H1 (cell line): ENCODE measurements around the gene GDAP1L1. TPM values are rescaled to one million over a fixed set of nuclear protein-coding genes. Genes with fewer than 3 reads are reported as not detected.

Source experiments
- ATF3 ChIP-seq: IDR thresholded peaks from 2 replicates; pipeline ENCODE4 v1.6.1; 2011; ENCODE audit warnings: low read depth, mild to moderate bottlenecking, low read length; ENCODE audit not compliant: insufficient read depth
- CHD7 ChIP-seq: fragments of 300-600 bp; sonication (generic); IDR thresholded peaks from 2 replicates; pipeline ENCODE4 v1.7.1; 2012; ENCODE audit warnings: low read length, moderate library complexity, mild to moderate bottlenecking, inconsistent platforms; ENCODE audit not compliant: insufficient replicate concordance
- FOSL1 ChIP-seq: IDR thresholded peaks from 2 replicates; pipeline ENCODE4 v1.6.1; 2011; ENCODE audit warnings: mild to moderate bottlenecking, low read depth, low read length, moderate library complexity; ENCODE audit not compliant: insufficient read depth
- HDAC6 ChIP-seq: IDR thresholded peaks from one replicate; pipeline ENCODE4 v1.7.1; 2012; ENCODE audit warnings: low read depth, mild to moderate bottlenecking, inconsistent platforms, low read length, moderate library complexity
- JUND ChIP-seq: IDR thresholded peaks from 2 replicates; pipeline ENCODE4 v1.6.1; 2011; ENCODE audit warnings: mild to moderate bottlenecking, improper control_type of control experiment, low read length
- MAFK ChIP-seq: IDR thresholded peaks from 2 replicates; pipeline ENCODE4 v1.6.1; 2012; ENCODE audit warnings: low read depth, mild to moderate bottlenecking, improper control_type of control experiment, low read length
- polyA plus RNA-seq, 7 experiments: library from polyadenylated mRNA; depleted of rRNA in 3 of 7; stranded (reverse) in 5 of 7; unstranded in 2 of 7; fragments of >200 nt in 5 of 7; fragments of 200-250 nt in 2 of 7; gene quantifications; 1 replicate in 5 of 7; 2 replicates in 1 of 7; 4 replicates in 1 of 7; pipeline versions ENCODE4 v1.2.1 to v1.2.3, GENCODE V29; 2011 to 2013; ENCODE audit warnings: missing spikeins in 2 of 7, mixed read lengths in 2 of 7
- total RNA-seq: library from RNA; stranded (reverse); fragmentation: NEBNext Ultra II Directional; extraction: Animal tissue kit (Norgen Biotek cat#: 25700); gene quantifications from 2 replicates; pipeline ENCODE4 v1.2.1, GENCODE V29; 2021

The GDAP1L1 gene
- total and polyA plus RNA-seq, 2 of the 8 experiments (the other 6 are each of a cell fraction or from before 2014, with no cell fraction given): 8.5 to 63.1 TPM

GRCh38 chr20:44231193-44231592 is 15.9 kb upstream of the GDAP1L1 start (continued):
- no peak for TF ChIP-seq ATF3
- TF ChIP-seq MAFK: no peak
- no peak for TF ChIP-seq HDAC6
- no peak for TF ChIP-seq CHD7
- TF ChIP-seq JUND: no peak
- TF ChIP-seq FOSL1: no peak
